K562 (cell line): Measurements from ENCODE around the gene MGAT4D. TPM values are rescaled to one million over a fixed set of nuclear protein-coding genes. Genes with fewer than 3 reads are reported as not detected.

ENCODE experiments used
- ARID2 ChIP-seq: fragments of 450-650 bp; IDR thresholded peaks from 2 replicates; pipeline ENCODE4 v1.6.1; 2017; ENCODE audit warnings: antibody characterized with exemption, mild to moderate bottlenecking
- MIER1 ChIP-seq: fragments of 450-650 bp; IDR thresholded peaks from 2 replicates; pipeline ENCODE4 v1.6.1; 2016; ENCODE audit warnings: antibody characterized with exemption, mild to moderate bottlenecking, low read depth
- MYBL2 ChIP-seq, 2 experiments: fragments of 450-650 bp in 1 of 2; sonication (generic) in 1 of 2; formaldehyde crosslinking in 1 of 2; IDR thresholded peaks; 2 replicates each; pipeline versions ENCODE4 v1.6.1 to v1.8.1; 2017 to 2022; ENCODE audit warnings: borderline replicate concordance in 1 of 2, inconsistent platforms in 1 of 2, low read depth in 1 of 2, mild to moderate bottlenecking in 1 of 2, missing genetic modification reagents in 1 of 2, moderate library complexity in 1 of 2
- NR1H2 ChIP-seq: sonication (generic); formaldehyde crosslinking; IDR thresholded peaks from 2 replicates; pipeline ENCODE4 v1.4.0; 2020; ENCODE audit warnings: mild to moderate bottlenecking, missing genetic modification reagents
- PCBP2 ChIP-seq: fragments of 200-400 bp; formaldehyde crosslinking; IDR thresholded peaks from 2 replicates; pipeline ENCODE4 v1.6.1; 2018; ENCODE audit warnings: low read length, low read depth, mild to moderate bottlenecking, moderate library complexity; ENCODE audit not compliant: poor library complexity, severe bottlenecking
- PHB2 ChIP-seq: fragments of 450-650 bp; IDR thresholded peaks from 2 replicates; pipeline ENCODE4 v1.6.1; 2017; ENCODE audit warnings: low read depth
- PPARD ChIP-seq: fragments of 250-450 bp; sonication (Bioruptor Pico); IDR thresholded peaks from 2 replicates; pipeline ENCODE4 v1.8.0; 2022; ENCODE audit warnings: inconsistent platforms, mild to moderate bottlenecking, moderate library complexity
- TAF1 ChIP-seq: IDR thresholded peaks from 2 replicates; pipeline ENCODE4 v1.6.1; 2011; ENCODE audit warnings: mild to moderate bottlenecking, low read length, moderate library complexity; ENCODE audit not compliant: insufficient read depth, control insufficient read depth, severe bottlenecking; ENCODE audit errors: extremely low read depth
- TRIM24 ChIP-seq, 2 experiments: fragments of 450-650 bp; IDR thresholded peaks; 2 replicates each; pipeline ENCODE4 v1.6.1; 2016
- polyA plus RNA-seq, 8 experiments: library from polyadenylated mRNA; depleted of rRNA in 4 of 8; stranded (reverse) in 5 of 8; unstranded in 3 of 8; fragments of >200 nt; fragmentation: Nextera tagmentation in 2 of 8; fragmentation: Illumina TruSeq in 1 of 8; extraction: Ambion mirVana in 2 of 8; extraction: Trizol in 1 of 8; gene quantifications; 2 replicates each; pipeline versions ENCODE4 v1.2.1 to v1.2.3, GENCODE V29; 2011 to 2014; ENCODE audit warnings: inconsistent platforms in 1 of 8, missing spikeins in 1 of 8
- total RNA-seq, 7 experiments: library from RNA; depleted of rRNA in 6 of 7; stranded (reverse); fragments of >200 nt in 6 of 7; fragmentation: Illumina TruSeq in 2 of 7; extraction: Trizol in 2 of 7; gene quantifications; 2 replicates each; pipeline versions ENCODE4 v1.2.1 to v1.2.3, GENCODE V29; 2011 to 2021; ENCODE audit warnings: low replicate concordance in 1 of 7
- TF ChIP-seq, protein P1 (sequence below): IDR thresholded peaks from 2 replicates; pipeline ENCODE4 v1.6.1; 2012; ENCODE audit warnings: low read depth, low read length, improper control_type of control experiment, borderline replicate concordance
- TF ChIP-seq, protein P2 (sequence below): fragments of 250-450 bp; sonication (Bioruptor Pico); IDR thresholded peaks from 2 replicates; pipeline ENCODE4 v1.5.0; 2020; ENCODE audit warnings: mild to moderate bottlenecking, borderline replicate concordance
- TF ChIP-seq, protein P3 (sequence below): fragments of 450-650 bp; formaldehyde crosslinking; IDR thresholded peaks from 2 replicates; pipeline ENCODE4 v1.4.0; 2020; ENCODE audit warnings: mild to moderate bottlenecking, moderate library complexity
- TF ChIP-seq, protein P4 (sequence below): IDR thresholded peaks from 2 replicates; pipeline ENCODE4 v1.6.1; 2016; ENCODE audit warnings: missing genetic modification characterization, missing compliant biosample characterization
- TF ChIP-seq, protein P5 (sequence below), 2 experiments: fragments of 200-800 bp in 1 of 2; sonication (Bioruptor generic) in 1 of 2; sonication (generic) in 1 of 2; formaldehyde crosslinking in 1 of 2; IDR thresholded peaks in 1 of 2; conservative IDR thresholded peaks in 1 of 2; 2 replicates each; pipeline versions ENCODE4 v1.5.0 to v1.6.1; 2016 to 2020; ENCODE audit warnings: missing compliant biosample characterization in 1 of 2, missing genetic modification characterization in 1 of 2, missing genetic modification reagents in 1 of 2
- TF ChIP-seq, protein P6 (sequence below): IDR thresholded peaks from 2 replicates; pipeline ENCODE4 v1.6.1; 2011; ENCODE audit warnings: borderline replicate concordance, low read depth, mild to moderate bottlenecking, moderate library complexity, low read length; ENCODE audit not compliant: insufficient read depth, poor library complexity, severe bottlenecking

Gene MGAT4D
- total and polyA plus RNA-seq, 9 of the 15 experiments (the other 6 are each of a cell fraction or from before 2014, with no cell fraction given) = not detected

DNA sequence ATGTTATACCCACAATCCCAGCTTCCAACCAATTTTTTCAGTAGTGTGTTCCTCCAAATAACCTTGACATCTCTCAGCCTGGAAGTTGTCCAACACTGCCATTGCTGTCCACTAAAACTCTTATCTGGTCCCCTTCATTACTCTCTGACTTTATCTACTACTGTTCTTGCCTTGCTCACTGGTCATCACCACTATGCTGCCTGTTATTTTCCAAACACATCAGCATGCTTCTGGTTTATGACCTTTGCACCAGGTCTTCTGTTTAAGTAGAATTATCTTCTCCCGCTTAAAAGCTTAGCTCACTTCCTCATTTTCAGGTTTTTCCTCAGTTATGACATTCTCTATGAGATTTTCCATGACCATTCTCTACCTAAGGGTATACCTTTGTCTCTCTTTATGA, 31.3 kb upstream of the MGAT4D start (continued):
- TF ChIP-seq, protein P1, sequence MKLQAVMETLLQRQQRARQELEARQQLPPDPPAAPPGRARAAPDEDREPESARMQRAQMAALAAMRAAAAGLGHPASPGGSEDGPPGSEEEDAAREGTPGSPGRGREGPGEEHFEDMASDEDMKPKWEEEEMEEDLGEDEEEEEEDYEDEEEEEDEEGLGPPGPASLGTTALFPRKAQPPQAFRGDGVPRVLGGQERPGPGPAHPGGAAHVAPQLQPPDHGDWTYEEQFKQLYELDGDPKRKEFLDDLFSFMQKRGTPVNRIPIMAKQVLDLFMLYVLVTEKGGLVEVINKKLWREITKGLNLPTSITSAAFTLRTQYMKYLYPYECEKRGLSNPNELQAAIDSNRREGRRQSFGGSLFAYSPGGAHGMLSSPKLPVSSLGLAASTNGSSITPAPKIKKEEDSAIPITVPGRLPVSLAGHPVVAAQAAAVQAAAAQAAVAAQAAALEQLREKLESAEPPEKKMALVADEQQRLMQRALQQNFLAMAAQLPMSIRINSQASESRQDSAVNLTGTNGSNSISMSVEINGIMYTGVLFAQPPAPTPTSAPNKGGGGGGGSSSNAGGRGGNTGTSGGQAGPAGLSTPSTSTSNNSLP = no peak
- TF ChIP-seq TRIM24 (IDR thresholded peaks at IDR 0.05) (peak; percentile 87 to 88), PPARD (CRISPR knock-in tag) (no peak), PCBP2 (no peak), ARID2 (no peak), NR1H2 (CRISPR knock-in tag) (no peak), MIER1 (no peak), MYBL2 (IDR thresholded peaks at IDR 0.05; ENCODE audit: low read depth) (peak; percentile 63; the same call in 1 of the 2 replicates), MYBL2 (CRISPR knock-in tag; IDR thresholded peaks at IDR 0.05; ENCODE audit: borderline replicate concordance) (no peak), PHB2 (0 out of 2 replicates have a peak, but pooled peaks have one; percentile 56), TAF1 (no peak)
- TF ChIP-seq, protein P2, sequence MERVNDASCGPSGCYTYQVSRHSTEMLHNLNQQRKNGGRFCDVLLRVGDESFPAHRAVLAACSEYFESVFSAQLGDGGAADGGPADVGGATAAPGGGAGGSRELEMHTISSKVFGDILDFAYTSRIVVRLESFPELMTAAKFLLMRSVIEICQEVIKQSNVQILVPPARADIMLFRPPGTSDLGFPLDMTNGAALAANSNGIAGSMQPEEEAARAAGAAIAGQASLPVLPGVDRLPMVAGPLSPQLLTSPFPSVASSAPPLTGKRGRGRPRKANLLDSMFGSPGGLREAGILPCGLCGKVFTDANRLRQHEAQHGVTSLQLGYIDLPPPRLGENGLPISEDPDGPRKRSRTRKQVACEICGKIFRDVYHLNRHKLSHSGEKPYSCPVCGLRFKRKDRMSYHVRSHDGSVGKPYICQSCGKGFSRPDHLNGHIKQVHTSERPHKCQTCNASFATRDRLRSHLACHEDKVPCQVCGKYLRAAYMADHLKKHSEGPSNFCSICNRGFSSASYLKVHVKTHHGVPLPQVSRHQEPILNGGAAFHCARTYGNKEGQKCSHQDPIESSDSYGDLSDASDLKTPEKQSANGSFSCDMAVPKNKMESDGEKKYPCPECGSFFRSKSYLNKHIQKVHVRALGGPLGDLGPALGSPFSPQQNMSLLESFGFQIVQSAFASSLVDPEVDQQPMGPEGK (CRISPR knock-in tag) = no peak
- TF ChIP-seq, protein P3, sequence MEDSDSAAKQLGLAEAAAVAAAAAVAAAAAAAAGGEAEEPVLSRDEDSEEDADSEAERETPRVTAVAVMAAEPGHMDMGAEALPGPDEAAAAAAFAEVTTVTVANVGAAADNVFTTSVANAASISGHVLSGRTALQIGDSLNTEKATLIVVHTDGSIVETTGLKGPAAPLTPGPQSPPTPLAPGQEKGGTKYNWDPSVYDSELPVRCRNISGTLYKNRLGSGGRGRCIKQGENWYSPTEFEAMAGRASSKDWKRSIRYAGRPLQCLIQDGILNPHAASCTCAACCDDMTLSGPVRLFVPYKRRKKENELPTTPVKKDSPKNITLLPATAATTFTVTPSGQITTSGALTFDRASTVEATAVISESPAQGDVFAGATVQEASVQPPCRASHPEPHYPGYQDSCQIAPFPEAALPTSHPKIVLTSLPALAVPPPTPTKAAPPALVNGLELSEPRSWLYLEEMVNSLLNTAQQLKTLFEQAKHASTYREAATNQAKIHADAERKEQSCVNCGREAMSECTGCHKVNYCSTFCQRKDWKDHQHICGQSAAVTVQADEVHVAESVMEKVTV (CRISPR knock-in tag) = no peak
- TF ChIP-seq, protein P4, sequence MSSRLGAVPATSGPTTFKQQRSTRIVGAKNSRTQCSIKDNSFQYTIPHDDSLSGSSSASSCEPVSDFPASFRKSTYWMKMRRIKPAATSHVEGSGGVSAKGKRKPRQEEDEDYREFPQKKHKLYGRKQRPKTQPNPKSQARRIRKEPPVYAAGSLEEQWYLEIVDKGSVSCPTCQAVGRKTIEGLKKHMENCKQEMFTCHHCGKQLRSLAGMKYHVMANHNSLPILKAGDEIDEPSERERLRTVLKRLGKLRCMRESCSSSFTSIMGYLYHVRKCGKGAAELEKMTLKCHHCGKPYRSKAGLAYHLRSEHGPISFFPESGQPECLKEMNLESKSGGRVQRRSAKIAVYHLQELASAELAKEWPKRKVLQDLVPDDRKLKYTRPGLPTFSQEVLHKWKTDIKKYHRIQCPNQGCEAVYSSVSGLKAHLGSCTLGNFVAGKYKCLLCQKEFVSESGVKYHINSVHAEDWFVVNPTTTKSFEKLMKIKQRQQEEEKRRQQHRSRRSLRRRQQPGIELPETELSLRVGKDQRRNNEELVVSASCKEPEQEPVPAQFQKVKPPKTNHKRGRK (tag) = no peak
- TF ChIP-seq, protein P5, sequence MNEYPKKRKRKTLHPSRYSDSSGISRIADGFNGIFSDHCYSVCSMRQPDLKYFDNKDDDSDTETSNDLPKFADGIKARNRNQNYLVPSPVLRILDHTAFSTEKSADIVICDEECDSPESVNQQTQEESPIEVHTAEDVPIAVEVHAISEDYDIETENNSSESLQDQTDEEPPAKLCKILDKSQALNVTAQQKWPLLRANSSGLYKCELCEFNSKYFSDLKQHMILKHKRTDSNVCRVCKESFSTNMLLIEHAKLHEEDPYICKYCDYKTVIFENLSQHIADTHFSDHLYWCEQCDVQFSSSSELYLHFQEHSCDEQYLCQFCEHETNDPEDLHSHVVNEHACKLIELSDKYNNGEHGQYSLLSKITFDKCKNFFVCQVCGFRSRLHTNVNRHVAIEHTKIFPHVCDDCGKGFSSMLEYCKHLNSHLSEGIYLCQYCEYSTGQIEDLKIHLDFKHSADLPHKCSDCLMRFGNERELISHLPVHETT (CRISPR knock-in tag; conservative IDR thresholded peaks at IDR 0.05 in 1 of 2, IDR thresholded peaks at IDR 0.05 in 1 of 2) = 0 out of 4 replicates have a peak, but pooled peaks of 1 of the 2 experiments have one; percentile 19
- TF ChIP-seq, protein P6, sequence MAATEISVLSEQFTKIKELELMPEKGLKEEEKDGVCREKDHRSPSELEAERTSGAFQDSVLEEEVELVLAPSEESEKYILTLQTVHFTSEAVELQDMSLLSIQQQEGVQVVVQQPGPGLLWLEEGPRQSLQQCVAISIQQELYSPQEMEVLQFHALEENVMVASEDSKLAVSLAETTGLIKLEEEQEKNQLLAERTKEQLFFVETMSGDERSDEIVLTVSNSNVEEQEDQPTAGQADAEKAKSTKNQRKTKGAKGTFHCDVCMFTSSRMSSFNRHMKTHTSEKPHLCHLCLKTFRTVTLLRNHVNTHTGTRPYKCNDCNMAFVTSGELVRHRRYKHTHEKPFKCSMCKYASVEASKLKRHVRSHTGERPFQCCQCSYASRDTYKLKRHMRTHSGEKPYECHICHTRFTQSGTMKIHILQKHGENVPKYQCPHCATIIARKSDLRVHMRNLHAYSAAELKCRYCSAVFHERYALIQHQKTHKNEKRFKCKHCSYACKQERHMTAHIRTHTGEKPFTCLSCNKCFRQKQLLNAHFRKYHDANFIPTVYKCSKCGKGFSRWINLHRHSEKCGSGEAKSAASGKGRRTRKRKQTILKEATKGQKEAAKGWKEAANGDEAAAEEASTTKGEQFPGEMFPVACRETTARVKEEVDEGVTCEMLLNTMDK = no peak
